SH-SY5Y (cell line): ENCODE measurements around the gene PI16.

ENCODE experiments used
- GATA2 ChIP-seq: IDR thresholded peaks from 2 replicates; pipeline ENCODE4 v1.6.1; 2011; ENCODE audit warnings: mild to moderate bottlenecking, low read depth, low read length
- GATA3 ChIP-seq: IDR thresholded peaks from 2 replicates; pipeline ENCODE4 v1.6.1; 2011; ENCODE audit warnings: low read depth, mild to moderate bottlenecking, low read length, moderate library complexity

- TF ChIP-seq GATA3, result no peak
- no peak for TF ChIP-seq GATA2
Measured at GRCh38 chr6:36986704-36987047, 32.1 kb downstream of the PI16 start.
